OCI-M1 (cell line): ENCODE results near the gene SMC4.
"Not testable (repeated sequence)": the region's sequence is repeated elsewhere in the genome, so short reads cannot be mapped to it uniquely, and the experiment has no call there.

Source experiments
- DNase-seq: peaks from one replicate; lab custom pipeline; 2025; lab: John Stamatoyannopoulos, UW

The SMC4 gene

DNA sequence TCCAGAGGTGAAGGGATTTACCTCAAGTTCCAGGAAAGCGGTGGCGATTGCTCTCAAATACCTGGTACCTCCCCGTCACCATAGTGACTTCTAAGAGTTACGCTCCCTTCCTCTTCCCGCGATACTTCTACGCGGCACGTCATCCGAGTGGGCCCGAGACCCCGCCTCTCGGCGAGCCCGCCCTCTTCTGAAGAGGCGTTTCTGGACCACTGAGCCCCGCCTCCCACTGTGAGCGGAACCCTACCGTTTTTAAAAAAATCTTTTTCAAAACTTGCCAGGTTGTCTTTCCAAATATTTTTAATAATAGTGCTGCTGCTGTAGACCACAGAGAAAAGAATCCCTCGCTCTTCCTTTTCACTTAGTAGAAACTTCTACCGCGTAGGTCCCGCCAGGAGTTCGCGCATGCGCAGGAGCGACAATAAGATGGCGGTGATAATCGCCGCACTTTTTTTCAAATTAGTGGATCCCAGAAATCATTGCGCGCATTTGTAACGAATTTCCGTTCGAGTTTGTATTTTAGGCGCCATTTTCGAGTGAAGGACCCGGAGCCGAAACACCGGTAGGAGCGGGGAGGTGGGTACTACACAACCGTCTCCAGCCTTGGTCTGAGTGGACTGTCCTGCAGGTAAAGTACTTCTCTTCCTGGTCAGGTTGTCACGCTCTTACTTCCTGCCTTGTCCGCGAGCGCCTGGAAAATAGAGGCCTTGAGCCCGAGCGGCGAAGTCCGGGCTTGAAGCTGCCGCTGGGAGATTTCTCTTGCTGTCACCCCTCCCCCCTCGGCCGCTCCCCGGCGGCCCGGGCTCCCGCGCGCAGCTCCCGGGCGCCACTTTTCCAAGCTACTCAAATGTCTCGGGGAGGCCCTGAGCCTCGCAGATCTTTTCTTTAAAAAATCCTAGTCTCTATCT, at the start of gene SMC4, which contains the start of gene IFT80:
TSS of gene SMC4 (plus strand) at position 526 of the 905 bp plus-strand sequence. CDS start 1,177 bp downstream, outside the sequence.
TSS of gene IFT80 (minus strand) at position 101 of the 905 bp plus-strand sequence. CDS start 14,625 bp downstream, outside the sequence.
- DNase-seq, result peak; percentile 92

- no peak for DNase-seq
Measured at GRCh38 chr3:160355826-160356225, 43.6 kb upstream of the SMC4 start.

GRCh38 chr3:160362896-160363295, 36.6 kb upstream of the SMC4 start:
- not testable (repeated sequence) for DNase-seq

DNA sequence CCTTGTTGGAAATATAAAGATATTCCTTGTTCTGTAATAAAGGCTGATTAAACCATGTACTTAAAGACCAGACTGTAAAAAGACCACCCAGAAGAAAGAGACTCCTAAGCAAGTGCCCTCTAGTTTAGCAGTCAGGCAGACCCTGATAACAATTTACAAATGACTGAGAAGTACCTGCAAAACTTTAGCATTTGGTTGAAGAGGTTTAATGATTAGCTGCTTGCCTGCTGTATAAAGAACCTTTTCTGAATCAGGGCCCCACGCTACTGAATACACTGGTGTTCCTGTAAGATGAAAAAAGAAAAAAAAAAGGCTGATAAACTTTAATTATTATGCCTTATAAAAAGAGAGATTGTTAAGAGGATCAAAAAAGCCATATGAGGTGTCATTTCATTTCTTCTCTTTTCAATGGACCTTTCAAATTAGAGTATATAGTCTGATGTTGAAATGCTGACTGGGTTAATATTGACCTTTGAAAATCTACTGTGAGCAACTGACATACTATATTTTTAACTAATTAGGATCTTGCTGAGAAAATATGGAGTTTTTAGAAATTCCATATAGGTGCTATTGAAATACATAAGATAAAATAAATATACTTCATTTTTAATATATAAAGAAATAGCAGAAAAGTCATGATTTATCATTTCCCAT, 33.5 kb upstream of the SMC4 start:
- no peak for DNase-seq

GRCh38 chr3:160368804-160369203, 30.6 kb upstream of the SMC4 start:
- DNase-seq, result peak; percentile 62

GRCh38 chr3:160369784-160370183, 29.7 kb upstream of the SMC4 start:
- DNase-seq, result peak; percentile 11

GRCh38 chr3:160370987-160371857, 28.2 kb upstream of the SMC4 start:
- no peak for DNase-seq

DNA sequence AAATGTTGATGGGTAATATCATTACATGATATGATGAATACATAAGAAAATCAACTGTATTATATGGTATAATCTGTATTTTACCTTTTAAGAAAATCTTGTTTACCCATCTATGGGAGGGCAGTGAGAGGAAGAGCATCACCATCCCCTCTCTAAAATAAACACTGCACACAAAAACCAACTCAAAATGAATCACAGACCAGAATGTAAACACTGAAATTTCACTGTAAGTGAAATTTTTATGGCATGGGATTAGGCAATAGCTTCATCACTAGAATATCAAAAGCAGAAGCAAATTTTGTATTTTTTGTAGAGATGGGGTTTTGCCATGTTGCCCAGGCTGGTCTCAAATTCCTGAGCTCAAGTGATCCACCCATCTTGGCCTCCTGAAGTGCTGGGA, 26.7 kb upstream of the SMC4 start:
- DNase-seq, result no peak

DNA sequence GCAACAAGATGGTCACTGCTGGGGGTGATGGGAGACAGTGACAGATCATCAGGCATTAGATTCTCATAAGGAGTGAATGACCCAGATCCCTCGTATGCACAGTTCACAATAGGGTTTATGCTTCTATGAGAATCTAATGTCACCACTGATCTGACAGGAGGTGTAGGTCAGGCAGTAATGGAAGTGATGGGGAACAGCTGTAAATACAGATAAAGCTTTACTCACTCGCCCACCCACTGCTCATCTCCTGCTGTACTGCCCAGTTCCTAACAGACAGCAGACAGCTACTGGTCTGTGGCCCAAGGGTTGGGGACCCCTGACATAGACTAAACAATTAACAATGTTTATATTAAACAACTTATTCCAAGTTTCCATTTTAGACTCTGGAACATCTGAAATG, 25.8 kb upstream of the SMC4 start:
- no peak for DNase-seq

GRCh38 chr3:160374472-160374871, 25.0 kb upstream of the SMC4 start:
- DNase-seq, result no peak

- DNase-seq, result no peak
Measured at GRCh38 chr3:160374925-160375324, 24.5 kb upstream of the SMC4 start.

GRCh38 chr3:160376681-160377080, 22.8 kb upstream of the SMC4 start:
- DNase-seq, result no peak

GRCh38 chr3:160378331-160379109, 20.9 kb upstream of the SMC4 start:
- no peak for DNase-seq

GRCh38 chr3:160379628-160380214, 19.7 kb upstream of the SMC4 start:
- no peak for DNase-seq

GRCh38 chr3:160381470-160381869, 18.0 kb upstream of the SMC4 start:
- DNase-seq, result peak; percentile 6

GRCh38 chr3:160384639-160385318, 14.7 kb upstream of the SMC4 start:
- DNase-seq, result no peak

DNA sequence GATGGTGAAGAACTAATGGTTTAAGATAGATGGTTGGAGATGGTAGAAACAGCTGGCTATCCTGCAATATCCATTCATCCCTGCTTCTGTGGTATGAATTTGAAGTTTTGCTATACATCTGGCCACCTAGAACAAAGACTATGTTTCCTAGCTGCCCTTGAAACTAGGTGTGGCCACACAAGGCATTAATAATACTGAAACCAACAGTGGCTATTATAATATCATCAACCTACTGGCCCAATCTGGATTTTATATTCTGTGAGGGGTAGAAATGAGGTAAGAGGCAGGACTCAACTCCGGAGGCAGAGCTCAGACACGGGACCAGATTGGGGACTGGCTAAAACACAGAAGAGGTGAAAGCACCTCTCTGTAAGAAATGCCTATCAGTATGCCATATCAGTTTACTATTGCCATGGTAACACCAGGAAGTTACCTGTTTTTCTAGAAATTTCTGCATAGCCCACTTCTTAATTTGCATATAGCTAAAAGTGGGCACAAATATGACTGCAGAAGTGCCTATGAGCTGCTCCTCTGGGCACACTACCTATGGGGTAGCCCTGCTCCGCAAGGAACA, 8.8 kb upstream of the SMC4 start:
- no peak for DNase-seq

- no peak for DNase-seq
Measured at GRCh38 chr3:160392798-160393197, 6.7 kb upstream of the SMC4 start.

DNA sequence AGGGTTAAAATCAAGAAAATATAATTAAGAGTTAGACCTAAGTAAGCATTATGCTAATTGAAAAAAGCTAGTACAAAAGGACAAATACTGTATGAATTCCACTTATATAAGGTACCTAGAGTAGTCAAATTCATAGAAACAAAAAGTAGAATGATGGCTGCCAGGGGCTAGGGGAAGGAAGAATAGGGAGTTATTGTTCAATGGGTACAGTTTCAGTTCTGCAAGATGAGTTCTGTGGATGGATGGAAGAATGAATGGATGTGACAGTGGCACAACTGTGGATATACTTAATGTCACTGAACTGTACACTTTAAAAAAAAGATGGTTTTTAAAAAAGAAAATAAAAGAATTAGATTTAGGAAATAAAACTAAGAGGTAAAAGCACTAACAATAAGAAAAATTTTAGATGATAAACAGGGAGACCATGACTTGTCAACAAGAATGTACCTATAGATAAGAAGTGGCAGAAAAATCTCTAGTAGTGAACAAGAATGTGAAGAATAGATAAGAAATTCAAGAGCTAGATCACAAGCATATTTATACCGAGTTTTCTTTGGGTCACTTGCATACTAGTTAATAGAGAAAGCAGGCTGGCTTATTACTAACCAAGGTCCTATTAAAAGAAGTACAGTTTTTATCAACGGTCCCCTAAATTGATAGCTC, 6.0 kb upstream of the SMC4 start:
- peak; percentile 79 for DNase-seq
